Erythroblast (primary cell): ENCODE results near the gene GRID2IP.

ENCODE experiments used
- GATA1 ChIP-seq: IDR thresholded peaks from 2 replicates; pipeline ENCODE4 v1.6.1; 2011; ENCODE audit warnings: low read depth, mild to moderate bottlenecking, control low read depth, low read length, moderate library complexity
- POLR2A ChIP-seq: IDR thresholded peaks from 2 replicates; pipeline ENCODE4 v1.6.1; 2011; ENCODE audit warnings: mild to moderate bottlenecking, low read length

DNA sequence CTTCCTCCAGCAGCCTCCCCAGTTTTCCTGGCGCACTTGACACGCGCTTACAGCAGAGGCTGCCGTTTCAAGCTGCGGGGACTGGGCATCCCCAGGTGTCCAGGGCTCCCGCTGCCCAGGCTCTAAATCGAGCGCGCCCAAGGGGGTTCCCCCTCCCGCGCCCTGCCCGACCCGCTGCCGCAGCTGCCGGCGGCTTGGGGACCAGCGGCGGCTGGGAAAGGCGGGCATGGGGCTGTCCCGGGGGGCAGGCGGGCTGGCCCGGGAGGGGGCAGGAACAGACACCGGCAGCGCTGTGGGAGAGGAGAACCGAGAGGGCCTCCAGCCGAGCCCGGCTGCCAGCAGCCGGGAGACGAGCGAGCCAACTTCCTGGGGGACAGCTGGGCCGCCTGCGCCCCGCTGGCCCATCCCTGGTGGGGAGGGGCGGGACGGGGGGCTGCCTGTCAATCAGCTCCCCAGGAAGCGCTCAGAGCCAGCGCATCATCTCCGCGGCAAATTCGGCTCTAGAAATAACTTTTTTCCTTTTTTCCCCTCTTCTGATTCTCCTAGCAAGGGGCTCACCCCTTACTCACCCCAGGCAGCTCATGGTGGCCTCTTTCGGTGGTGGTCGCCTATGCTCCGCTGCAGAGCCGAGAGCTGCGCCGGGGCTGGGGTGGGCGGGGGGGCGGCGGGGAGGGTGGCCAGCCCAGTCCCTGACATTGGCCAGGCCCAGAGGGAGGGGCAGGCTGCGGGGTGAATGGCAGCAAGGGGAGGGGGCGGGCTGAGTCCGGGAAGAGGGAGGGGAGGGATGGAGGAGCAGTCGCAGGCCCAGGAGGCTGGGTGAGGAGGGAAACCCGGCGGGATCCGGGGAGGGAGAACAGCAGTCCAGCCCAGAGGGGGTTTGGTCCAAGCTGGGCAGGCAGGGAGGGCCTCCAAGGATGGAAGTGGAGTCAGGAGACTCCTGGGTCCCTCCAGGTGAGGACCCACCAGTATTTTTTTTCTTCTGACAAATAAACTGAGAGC is 14.7 kb downstream of the GRID2IP start:
- TF ChIP-seq POLR2A (no peak), GATA1 (no peak)
